HG03097 (cell line): ENCODE measurements around the gene CHST14.

ENCODE experiments used
- ATAC-seq: cut with Tn5 transposase; IDR thresholded peaks from one replicate; pipeline ENCODE4 v1.9.1; 2021; ENCODE audit not compliant: unreplicated experiment, low FRiP score

Gene CHST14

DNA sequence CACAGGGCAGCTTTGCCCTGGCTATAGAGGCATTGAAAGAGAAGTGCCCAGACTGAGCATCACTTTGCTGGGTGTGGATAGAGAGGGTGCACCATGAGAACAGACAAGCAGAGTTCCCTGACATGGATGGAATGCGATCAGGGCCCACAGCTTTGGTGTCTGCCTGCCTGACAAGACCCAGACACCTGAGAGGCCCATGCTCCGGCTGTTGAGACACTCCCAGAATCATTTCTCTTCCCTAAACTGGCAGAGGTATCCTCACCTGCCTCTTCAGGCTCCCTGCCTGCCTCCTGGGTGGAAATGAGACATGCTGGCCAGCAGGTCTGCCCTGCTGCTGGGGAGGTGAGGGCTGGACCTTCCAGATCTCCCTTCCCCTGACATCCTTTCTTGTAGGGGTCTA lies 10.4 kb upstream of the CHST14 start:
- ATAC-seq: no peak

DNA sequence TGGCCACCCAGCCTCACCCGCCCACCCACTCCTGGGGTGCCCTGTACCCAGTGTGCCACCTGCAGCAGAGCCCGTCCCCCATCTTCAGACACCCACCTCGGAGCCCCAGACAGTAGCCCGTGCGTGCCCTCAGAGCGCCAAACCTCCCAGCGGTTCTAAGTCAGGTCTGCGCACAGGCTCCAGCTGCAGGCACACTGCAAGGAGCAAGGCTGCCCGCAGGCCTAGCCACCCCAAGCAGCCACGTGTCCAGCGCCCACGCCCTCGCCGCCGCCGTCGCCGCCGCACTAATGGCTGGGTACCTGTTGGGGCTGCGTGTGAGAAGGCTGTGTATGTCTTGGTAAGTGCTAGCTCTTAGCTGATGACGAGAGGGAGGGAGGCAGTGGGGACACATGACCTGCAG lies 8.8 kb upstream of the CHST14 start:
- ATAC-seq: no peak

DNA sequence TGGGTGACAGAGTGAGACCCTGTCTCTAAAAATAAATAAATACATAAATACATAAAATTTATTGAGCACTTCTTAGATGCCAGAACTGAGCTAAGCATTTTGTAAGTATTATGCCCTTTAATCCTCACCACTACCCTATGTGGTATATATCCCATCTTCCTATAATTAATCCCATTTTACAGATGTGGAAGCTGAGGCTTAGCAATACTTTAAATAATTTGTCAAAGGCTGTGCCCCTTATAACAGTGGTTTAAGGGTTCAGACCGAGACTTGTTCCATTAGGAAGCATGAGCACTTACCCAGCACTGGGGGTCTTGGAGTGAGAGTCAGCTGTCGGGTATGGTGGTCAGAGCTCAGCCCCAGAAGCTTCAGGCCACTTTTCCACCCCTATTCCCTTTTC lies 7.5 kb upstream of the CHST14 start:
- no peak for ATAC-seq

- ATAC-seq: no peak
These were observed 6.8 kb upstream of the CHST14 start for GRCh38 chr15:40463886-40464545.

DNA sequence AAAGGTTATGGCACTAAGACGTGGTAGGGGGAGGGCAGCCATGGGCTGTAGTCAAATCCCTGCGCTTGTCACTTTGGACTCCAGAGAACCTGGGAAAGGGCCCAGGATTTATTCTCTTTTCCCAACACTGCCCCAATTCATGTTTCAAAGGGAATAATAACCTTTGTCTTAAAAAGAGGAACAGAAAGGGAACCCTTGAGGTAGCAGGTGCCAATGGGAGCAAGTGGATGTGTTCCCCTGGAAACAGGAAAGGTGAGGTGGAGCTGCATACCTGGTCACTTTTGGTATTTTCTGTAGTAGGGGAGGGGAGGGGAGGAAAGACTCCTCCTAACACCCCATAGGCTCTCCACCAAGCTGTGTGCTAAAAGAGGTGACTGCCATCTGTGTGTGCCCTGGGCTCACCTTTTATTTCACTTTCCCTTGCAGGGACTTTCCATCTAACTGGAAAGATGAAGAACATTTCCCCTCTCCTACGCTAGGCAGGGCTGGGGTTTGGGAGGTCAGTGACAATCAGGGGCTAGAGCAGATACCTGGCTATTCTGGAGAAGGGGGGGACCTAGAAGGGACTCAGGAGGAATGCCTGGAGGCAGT lies 6.1 kb upstream of the CHST14 start:
- ATAC-seq: no peak

GRCh38 chr15:40465939-40466338 lies 4.8 kb upstream of the CHST14 start:
- no peak for ATAC-seq

DNA sequence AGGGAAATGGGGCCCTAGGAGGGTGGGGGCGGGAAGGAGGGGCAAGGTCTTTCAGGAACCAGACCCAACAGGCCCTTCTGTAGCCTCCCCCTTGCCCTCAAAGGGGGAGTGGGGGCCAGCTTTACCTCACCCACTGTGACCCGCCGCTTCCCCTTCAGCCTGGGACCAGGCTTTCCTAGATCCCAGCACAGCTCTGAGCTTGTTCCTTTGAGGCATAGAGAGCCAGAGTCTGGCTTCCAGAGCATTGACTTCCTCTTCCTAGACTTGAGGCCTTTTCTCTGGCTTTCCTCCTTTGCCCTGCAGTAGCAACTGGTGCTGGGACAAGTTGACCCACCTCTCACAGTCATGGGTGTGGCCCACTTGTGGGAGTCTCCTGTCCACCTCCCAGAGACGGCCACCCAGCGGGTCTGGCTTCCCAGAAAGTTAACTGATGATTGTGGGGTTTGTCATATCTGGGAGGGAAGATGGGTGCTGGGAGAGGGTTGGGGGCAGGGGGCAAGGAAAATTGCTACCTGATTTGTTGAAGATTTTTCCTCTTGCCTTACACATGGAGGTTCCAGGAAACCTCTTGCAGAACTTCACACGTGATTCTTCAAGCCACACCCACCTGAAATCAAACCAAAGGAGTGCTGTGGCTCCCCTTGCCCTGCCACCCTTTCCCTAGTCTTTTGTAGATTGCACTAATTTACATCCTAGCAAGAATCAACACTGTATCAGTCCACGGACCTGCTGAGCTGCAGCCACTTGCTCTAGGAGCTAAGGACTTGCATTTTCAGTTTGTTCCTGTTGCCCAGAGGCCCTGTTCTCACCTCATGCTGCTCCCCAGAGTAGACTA lies 4.1 kb upstream of the CHST14 start:
- no peak for ATAC-seq

- ATAC-seq: no peak
These were observed 3.5 kb upstream of the CHST14 start for GRCh38 chr15:40467261-40467615.

DNA sequence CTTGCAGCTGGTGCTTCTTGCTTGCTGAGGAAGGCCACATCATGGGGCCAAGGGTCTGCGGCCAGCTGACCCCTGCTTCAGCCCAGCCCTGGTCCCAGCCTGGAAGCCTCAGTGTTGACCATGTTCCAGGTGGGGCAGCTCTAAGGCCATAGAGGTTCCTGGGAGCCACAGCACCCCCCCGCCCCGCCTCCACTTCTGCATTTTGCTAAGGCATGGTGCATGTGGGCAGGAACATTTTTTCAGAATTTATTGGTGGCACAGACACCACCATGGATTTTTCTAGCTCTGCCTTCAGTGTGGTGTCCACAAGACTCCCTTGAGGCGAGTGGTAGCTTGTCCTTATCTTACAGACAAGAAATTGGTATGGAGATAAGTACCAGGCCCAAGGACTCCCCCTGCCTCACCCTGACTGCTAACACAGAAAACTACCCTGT lies 1.9 kb upstream of the CHST14 start:
- no peak for ATAC-seq

- no peak for ATAC-seq
These were observed 901 bp upstream of the CHST14 start for GRCh38 chr15:40469776-40470390.

DNA sequence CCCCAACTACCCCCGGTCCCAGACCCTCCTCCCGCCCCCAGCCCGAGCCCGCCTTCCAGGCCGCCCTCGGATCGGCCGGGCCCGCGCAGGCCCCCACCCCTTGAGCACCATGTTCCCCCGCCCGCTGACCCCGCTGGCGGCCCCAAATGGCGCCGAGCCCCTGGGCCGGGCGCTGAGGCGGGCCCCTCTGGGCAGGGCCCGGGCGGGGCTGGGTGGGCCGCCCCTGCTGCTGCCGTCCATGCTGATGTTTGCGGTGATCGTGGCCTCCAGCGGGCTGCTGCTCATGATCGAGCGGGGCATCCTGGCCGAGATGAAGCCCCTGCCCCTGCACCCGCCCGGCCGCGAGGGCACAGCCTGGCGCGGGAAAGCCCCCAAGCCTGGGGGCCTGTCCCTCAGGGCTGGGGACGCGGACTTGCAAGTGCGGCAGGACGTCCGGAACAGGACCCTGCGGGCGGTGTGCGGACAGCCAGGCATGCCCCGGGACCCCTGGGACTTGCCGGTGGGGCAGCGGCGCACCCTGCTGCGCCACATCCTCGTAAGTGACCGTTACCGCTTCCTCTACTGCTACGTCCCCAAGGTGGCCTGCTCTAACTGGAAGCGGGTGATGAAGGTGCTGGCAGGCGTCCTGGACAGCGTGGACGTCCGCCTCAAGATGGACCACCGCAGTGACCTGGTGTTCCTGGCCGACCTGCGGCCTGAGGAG lies 472 bp downstream of the CHST14 start:
- ATAC-seq: no peak

- ATAC-seq: no peak
These were observed 995 bp downstream of the CHST14 start for GRCh38 chr15:40471808-40472150.

DNA sequence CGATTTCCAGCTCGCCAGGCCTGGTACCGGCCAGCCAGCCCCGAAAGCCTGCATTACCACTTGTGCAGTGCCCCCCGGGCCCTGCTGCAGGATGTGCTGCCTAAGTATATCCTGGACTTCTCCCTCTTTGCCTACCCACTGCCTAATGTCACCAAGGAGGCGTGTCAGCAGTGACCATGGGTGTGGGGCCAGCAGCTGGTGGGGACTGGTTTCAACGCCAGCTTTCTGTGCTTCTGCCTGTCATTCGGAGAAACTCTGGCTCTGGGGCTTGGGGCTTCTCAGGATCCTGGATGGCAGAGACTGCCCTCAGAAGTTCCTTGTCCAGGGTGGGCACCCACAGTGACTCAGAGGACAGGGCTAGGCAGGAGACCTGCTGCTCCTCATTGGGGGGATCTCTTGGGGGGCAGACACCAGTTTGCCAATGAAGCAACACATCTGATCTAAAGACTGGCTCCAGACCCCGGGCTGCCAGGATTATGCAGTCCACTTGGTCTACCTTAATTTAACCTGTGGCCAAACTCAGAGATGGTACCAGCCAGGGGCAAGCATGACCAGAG lies 1.5 kb downstream of the CHST14 start:
- ATAC-seq: no peak

DNA sequence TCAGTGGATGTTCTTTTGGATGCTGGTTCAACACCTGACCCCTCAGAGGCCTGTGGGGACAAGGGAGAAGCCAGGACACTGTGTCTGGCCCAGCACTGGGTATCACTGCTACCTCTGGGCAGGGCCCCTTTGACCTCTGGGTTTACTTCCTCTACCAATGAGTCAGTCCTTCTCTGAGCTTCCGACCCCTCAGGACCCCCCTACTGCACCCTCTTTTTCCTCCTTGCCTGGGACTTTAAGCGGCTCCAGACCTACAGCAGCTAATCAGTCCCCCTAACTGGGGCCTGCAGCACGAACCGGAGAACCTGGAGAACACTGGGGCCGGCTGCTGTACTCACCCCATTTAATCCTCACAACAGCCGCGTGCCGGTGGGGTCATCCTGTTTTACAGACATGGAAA lies 3.8 kb downstream of the CHST14 start:
- ATAC-seq: no peak

GRCh38 chr15:40477642-40478327 lies 7.0 kb downstream of the CHST14 start:
- no peak for ATAC-seq

DNA sequence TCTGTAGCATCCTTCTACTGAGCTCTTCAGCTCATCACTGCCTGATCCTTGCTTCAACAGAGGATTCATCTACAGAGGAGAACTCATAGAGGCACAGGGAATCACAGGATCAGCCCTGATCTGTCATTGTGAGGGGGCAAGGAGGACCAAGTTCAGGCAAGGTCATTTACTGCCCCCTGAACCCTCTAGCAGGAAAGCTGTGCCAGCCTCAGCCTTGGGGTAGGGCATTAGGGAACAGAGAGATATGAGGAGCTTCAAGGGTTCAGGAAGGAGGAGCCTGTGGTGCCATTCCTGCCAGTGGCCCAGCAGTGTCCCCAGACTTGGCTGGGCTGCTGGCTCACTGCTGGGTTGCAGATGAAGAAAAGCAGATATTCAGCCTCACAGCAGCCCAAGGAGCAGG lies 8.2 kb downstream of the CHST14 start:
- ATAC-seq: no peak

- ATAC-seq: no peak
These were observed 10.7 kb downstream of the CHST14 start for GRCh38 chr15:40481341-40482074.

DNA sequence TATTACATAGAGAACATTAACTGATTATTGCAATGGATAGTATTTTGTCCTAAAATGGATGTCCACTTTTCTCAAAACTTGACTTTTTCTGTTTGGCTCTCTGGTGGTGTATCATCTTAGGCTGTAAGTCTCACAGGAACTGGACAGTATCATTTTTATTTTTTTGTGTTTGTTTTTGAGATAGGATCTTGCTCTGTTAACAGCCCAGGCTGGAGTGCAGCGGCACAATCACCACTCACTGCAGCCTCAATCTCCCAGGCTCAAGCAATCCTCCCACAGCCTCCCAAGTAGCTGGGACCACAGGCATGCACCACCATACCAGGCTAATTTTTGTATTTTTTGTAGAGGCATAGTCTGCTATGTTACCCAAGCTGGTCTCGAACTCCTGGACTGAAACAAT lies 13.1 kb downstream of the CHST14 start:
- ATAC-seq: no peak

DNA sequence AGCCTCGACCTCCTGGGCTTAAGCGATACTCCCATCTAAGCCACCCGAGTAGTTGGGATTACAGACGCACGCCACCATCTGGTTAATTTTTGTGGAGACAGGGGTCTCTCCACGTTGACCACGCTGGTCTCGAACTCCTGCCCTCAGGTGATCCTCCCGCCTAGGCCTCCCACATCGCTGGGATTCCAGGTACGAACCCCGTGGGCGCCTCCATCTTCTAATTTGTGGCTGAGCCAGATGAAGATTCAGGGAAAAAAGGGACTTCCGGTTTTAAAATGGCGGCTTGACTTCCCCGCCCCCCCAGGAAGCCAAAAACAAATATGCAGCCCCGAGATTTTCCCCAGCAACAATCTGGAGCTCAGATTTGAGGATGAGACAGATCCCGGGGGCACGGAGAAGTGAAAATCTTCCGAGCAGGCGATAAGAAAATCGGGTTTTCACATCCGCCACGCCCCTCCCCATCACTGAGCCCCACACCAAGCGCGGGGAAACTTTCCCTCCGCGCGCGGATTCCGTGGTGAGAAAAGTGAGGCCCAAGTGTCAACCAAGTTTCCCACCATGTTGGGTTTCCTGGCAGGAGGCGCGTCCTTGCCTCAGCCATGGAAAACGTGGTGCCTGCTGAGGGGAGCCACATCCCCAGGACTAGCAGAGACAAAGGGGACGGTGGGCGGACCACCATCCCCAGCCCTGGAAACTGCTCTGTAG lies 15.4 kb downstream of the CHST14 start:
- no peak for ATAC-seq
